VCaP (cell line): ENCODE results near the gene BANF2.

ENCODE experiments used
- H3K27ac ChIP-seq: fragments of 450-650 bp; 2 replicates; pipeline ENCODE4 v1.5.1; 2017
- CTCF ChIP-seq: fragments of 450-650 bp; conservative IDR thresholded peaks from 2 replicates; pipeline ENCODE4 v1.5.1; 2017; ENCODE audit warnings: mild to moderate bottlenecking, moderate library complexity

BANF2 gene

GRCh38 chr20:17731233-17731632 is 31.5 kb downstream of the BANF2 start:
- TF ChIP-seq CTCF, result no peak
- no peak overlapping the region for H3K27ac ChIP-seq

GRCh38 chr20:17732907-17733521 is 33.2 kb downstream of the BANF2 start:
- peak overlapping the region; percentile 32 for H3K27ac ChIP-seq
- TF ChIP-seq CTCF, result no peak

GRCh38 chr20:17733767-17734304 is 34.1 kb downstream of the BANF2 start:
- H3K27ac ChIP-seq, result peak overlapping the region; percentile 32
- TF ChIP-seq CTCF, result no peak

GRCh38 chr20:17734374-17734773 is 34.6 kb downstream of the BANF2 start:
- no peak for TF ChIP-seq CTCF
- peak overlapping the region; percentile 32 for H3K27ac ChIP-seq

- TF ChIP-seq CTCF, result no peak
- H3K27ac ChIP-seq, result no peak overlapping the region
Observed at GRCh38 chr20:17735206-17735804, 35.5 kb downstream of the BANF2 start.

GRCh38 chr20:17735959-17736621 is 36.3 kb downstream of the BANF2 start:
- TF ChIP-seq CTCF, result no peak
- no peak overlapping the region for H3K27ac ChIP-seq

GRCh38 chr20:17738154-17738553 is 38.4 kb downstream of the BANF2 start:
- TF ChIP-seq CTCF, result no peak
- no peak overlapping the region for H3K27ac ChIP-seq
